Activated CD4-positive, alpha-beta T cell treated with anti-CD3 and anti-CD28 coated beads, Interleukin-2, amount 50 U/mL, for 24 hours (primary cell): ENCODE results near the gene FILIP1.

Source experiments
- DNase-seq, 2 donors: peaks; one replicate each; pipeline ENCODE4 v3.0.0-alpha.2; 2020; ENCODE audit warnings: low read depth in 1 of 2, low spot score in 1 of 2

FILIP1 gene

DNA sequence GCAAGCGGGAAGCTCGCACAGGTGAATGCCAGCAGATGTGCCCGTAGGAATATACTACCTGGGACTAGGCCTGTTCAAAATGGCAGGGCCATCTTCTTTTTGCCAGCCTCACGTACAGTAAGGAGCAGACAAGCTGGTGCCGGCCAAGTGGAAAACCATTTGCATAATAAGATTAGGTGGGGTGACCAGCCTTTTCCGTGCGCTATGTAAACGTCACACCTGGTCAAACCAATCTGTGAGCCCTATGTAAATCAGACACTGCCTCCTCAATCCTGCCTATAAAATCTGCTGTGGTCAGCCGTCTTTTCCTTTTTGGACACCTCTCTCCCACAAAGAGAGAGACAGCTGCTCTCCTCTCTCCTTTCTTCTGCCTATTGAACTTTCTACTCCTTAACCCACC is 148.2 kb downstream of the FILIP1 start:
- no peak for DNase-seq

- no peak for DNase-seq
Measured at GRCh38 chr6:75344455-75344854, 149.1 kb downstream of the FILIP1 start.

DNA sequence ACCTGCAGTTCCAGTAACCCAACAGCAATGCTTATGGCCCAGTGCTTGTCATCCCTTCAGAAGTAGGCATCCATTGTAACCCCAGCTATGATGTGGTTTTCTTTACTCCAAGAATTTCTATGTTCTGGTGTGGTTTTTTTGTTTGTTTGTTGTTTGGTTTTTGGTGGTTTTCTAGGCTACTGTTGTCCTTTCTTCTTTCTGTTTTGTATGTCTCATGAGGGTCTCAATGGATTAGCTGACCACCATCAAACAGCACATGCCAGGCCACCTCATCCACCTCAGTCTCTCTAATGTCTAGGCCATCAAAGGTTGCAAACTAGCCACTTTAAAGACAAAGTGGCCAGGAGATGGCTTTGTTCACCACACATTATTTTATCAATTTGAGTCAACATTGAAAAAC is 149.6 kb downstream of the FILIP1 start:
- DNase-seq, result no peak

- DNase-seq, result no peak
Measured at GRCh38 chr6:75337835-75338580, 155.6 kb downstream of the FILIP1 start.

GRCh38 chr6:75334266-75335040 is 159.1 kb downstream of the FILIP1 start:
- DNase-seq, result no peak

GRCh38 chr6:75333676-75334200 is 159.9 kb downstream of the FILIP1 start:
- no peak for DNase-seq

DNA sequence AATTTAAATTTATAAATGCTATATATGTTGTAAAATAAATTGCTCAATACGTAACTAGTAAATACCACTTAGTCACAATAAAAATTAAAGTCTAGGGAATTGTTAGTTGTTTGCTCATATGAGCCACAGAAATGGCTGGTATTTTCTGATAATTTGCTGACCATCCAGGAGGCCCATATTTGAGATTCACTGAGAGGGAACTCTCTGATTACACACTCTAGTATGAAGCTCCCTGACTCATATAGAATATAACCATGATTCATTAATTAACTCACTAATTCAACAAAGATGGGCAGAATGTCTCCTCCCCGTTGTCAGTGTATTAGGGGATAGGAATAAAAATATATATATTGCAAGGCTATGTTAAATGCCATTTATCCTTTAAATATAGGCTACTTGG is 162.4 kb downstream of the FILIP1 start:
- no peak for DNase-seq

DNA sequence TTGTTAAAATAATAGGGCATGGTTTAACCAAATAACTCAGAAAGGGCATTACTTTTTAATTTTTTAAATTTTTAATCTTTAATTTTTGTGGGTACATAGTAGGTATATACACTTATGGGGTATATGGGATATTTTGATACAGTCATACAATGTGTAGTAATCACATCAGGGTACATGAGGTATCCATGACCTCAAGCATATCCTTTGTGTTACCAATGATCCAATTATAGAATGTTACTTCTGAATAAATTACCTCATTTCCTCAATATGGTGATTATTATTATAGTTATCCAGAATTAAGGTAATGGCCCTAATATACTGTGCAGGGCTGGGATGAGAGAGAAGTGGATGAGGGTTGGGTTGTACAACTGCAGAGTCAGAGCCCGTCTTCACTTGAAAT is 163.9 kb downstream of the FILIP1 start:
- no peak for DNase-seq

DNA sequence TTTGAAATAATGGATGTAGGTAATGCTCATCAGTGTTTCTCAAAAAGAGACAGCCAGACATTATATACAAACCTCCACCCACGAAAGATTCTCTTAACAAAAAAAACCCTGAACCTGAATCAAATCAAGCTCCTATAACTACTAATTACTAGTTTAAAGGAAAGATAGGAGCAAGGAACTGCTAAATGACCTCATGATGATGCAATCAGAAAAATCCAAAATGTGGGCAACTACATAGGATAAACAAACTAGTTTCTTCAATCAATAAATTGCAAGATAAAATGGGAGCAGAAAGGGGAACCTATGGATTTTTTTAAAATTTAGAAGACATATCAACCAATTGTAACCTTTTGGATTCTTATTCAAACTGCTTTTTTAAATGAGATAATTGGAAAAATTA is 165.8 kb downstream of the FILIP1 start:
- no peak for DNase-seq

DNA sequence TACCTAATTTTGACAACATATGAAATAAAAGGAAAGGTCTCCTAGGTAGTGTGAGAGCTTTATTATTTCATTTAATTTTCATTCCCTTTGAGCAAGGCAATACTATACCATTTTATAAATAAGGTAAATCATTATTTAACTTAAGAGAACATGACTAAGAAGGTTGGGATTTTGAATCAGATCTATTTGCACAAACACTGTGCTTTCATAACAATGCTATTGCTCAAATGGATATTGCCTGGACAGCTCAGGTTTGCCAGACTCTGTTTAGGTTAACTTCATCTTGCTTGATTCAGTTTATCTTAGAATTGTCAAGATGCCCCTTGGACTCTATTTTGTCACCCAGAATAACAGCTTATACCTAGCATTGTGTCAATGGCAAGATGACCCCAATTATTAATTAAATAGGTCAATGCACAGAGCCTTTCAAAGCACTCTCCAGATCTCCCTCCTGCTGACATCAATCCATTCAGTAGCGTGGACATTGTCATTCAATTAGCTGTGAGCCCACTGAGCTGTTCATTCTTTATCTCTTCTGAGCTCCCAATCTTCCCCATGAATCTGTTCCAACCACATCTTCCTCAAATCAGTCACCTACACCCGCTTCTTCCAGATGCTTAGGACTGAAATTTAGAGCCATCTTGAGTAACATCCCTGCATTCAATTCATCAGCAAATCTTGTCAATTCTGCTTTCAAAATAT is 166.9 kb downstream of the FILIP1 start:
- DNase-seq, result no peak

DNA sequence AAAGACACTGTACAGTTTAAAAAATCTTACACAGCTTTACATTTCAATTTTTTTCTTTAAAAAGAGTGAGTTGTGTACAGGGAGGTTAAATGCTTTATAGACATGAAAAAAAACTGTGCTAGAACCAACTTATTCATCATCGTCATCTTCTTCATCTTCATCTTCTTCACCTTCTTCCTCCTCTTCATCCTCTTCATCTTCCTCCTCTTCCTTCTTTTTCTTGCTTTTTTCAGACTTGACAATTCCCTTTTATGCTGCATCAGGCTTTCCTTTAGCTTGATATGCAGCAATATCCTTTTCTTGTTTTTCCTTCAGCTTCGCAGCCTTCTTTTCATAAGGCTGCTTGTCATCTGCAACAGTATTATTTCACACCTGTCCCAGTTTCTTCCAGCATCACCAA is 174.7 kb downstream of the FILIP1 start:
- DNase-seq, result no peak

- no peak for DNase-seq
Measured at GRCh38 chr6:75317503-75318206, 175.9 kb downstream of the FILIP1 start.

DNA sequence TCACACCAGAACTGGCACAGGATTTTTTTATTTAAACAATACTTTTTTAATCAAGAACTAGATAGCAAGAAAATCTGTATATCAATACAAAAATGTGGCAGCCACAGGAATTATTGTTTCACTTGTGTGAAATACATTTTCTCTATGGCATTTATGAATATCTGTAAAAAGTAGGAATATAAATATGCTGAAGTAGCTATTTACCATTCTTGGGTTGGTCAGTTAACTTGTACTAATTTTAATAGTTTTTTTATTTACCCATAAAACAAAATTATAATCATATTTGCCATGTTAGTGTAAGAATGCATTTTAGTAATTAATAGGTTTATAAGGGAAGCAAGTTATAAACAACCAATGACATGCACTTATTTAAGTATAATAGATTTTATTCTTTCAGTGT is 177.6 kb downstream of the FILIP1 start:
- DNase-seq, result no peak

DNA sequence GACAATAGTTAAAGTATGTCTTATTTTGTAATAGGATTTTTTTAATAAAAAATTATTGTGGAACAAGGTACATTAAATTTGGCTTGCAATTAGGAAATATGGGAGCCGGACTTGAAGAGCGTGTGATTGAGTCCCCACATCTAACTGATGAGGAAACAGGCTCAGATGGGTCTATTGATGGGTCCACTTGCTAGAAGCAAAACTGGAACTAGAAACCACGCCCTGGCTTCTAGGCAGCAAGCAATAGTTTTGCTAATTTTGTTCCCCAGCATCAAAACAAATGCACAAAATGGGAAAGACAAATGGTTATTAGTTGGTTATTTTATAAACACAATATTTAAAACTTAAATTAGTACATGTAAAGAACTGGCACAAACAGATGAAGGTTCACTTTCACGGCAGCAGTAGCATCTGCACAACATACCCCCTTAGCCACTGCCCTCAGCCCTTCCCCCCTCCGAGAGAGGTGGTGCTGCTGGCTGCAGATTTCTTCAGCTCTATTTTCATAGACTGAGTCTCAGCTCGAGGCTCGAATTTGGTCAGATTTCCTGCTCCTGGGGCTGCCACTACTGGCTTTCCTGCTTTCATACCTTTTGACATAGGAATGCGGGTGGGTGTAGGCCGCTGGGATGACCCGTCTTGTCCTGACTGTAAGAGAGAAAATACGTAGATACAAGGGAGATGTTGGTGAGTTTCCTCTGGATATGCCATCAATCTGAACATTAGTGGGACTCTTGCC is 185.2 kb downstream of the FILIP1 start:
- DNase-seq, result no peak

DNA sequence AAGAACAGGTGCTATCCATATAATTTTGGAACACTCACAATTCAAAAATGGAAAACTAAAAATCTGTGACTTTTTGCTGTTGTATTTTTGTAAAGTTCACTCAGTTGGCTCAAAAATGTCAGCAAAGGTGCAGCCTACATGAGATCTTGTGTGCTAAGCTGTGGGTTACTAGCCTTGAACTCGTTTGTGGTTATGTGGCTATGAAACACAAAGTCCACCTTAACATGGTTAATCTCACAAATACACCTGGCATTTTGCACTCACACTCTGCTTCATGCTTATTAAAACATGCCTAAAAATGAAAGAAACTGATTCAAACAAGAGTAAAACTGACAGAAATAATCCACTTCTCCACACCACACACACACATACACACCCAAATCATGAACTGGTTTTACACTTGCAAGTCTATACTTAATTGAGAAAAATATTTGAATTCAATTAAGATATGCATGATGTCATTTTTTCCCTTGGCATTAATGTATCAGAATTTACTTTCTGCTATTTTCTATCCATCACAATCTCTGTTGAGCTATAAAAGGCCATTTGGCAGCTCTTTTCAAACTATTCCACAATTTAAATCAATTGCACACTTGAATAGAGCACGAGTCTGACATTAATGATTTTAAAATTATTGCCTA is 186.1 kb downstream of the FILIP1 start:
- DNase-seq, result no peak

DNA sequence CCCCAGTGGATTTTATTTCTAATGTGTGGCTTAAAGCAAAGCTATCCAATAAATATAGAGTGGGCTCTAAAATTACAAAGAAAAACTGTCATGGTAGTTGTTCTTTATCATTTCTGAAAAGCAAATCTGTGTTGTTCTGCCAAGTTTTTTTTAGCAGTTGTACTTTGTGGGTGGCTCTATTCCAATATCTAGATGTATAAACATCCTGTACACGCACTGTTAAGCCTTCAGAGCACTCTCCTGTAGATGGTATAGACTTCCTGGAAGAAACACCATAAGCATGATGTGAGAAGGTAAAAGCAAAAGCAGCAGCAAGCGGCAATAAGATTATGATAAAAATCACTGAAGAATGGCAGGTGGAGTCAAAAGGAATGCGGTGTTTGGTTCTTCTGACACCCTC is 187.5 kb downstream of the FILIP1 start:
- DNase-seq, result no peak

DNA sequence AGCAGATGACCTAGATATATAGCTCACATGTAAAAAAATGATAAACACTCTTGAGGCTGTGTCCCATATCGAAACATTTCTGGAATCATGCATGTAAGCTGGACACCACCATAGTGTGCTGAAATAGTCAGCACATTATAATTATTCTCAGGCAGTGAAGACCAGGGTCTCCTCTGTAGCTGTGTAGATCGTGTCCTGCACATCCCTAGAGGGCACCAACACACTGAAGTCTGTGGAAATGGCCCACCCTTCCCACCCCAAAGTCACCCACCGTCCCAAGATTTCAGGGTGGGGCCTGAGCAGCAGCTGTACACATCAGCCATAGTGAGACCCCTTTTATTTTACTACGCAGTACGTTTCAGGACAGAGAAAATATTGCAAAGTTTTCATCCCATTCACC is 188.0 kb downstream of the FILIP1 start:
- no peak for DNase-seq

DNA sequence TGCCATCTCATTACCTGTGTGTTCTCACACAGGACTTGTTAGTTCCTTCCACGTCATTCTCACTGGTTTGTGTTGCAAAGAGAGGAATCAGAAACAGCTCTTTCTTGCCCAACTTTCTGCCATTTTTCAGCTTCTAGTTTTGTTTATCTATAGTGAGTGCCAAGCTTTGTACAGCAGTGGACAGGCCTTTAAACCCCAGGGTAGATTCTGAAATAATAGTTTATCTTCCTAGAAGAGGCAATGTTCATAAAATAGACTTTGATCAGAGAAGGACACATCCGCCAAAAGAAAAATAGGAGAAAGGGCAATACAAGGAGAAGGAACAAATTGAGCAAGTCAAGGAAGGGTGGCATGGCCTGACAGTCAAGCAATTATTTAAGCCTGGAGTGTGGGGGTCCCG is 191.3 kb downstream of the FILIP1 start:
- DNase-seq, result no peak

DNA sequence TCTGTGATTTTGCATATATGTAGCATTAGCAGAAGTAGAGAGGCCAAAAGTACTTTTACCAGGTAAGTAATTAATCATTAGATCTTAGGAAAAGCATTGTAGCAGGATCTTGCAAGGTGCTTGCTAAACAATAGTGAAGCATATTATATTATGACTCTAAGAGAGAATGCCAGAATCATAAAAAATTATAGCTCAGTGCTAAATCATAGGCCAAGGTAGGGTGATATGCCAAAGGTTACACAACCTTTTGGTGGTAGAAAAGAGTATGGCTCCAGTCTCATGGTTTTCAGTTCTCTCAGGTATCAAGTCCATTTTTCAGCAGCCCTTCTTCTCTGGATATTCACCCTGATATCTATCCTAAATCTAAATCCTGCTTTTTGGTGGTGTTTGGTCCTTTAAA is 192.1 kb downstream of the FILIP1 start:
- DNase-seq, result no peak

DNA sequence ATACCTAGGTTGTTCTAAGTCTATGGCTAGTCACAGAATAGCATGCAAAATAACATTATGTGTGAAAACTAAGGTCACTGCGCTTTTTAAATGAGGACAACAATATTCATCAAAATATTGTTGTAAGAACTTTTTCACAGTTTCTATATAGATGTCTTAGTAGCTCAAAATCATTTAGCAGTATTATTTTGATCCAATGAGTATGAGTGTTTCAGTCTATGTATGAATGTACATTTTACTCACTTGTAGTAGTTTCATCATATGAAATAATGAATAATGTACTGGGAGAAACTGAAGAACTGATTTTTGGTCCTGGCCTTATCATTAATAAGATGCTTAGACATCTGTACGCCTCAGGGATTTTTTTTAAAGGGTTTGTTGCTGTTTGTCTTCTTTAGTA is 192.5 kb downstream of the FILIP1 start:
- DNase-seq, result no peak
